A549 (cell line): Measurements from ENCODE around the gene PYGB. TPM values are rescaled to one million over a fixed set of nuclear protein-coding genes. Genes with fewer than 3 reads are reported as not detected.

Experiments
- ATAC-seq, 2 experiments: fragments of 200-7000 bp in 1 of 2; fragments of >200 bp in 1 of 2; cut with Nextera tagmentation in 1 of 2; cut with Tn5 transposase in 1 of 2; 3 replicates each; pipeline versions ENCODE4 v1.8.0 to v1.9.1; 2018 to 2020; ENCODE audit warnings: mild to moderate bottlenecking in 1 of 2, moderate library complexity in 1 of 2
- CTCF ChIA-PET: fragments of 300-600 bp; sonication (Branson Sonifier 250); formaldehyde crosslinking; extraction: SDS; loops from one replicate; lab custom pipeline; 2021; ENCODE audit warnings: antibody characterized with exemption, inconsistent platforms; lab: Yijun Ruan, JAX
- POLR2A ChIA-PET: fragments of 350-600 bp; formaldehyde crosslinking; extraction: SDS; loops from one replicate; lab custom pipeline; 2021; ENCODE audit warnings: antibody characterized with exemption, inconsistent platforms; lab: Yijun Ruan, JAX
- DNase-seq, 2 experiments: peaks; one replicate each; pipeline versions ENCODE4 v3.0.0 to v3.0.0-alpha.2; 2011 to 2016; ENCODE audit warnings: low read depth in 1 of 2, low spot score in 1 of 2
- FAIRE-seq: peaks from 2 replicates; lab custom pipeline; 2011; peaks lifted over from hg19 to GRCh38; lab: Jason Lieb, UNC
- H3K27ac ChIP-seq, 2 experiments: fragments of >200 bp; sonication (Bioruptor Twin); formaldehyde crosslinking; 3 replicates each; pipeline ENCODE4 v1.5.1; 2016 to 2017
- H3K4me1 ChIP-seq: fragments of >200 bp; sonication (Bioruptor Twin); formaldehyde crosslinking; 3 replicates; pipeline ENCODE4 v1.6.1; 2016
- H3K4me2 ChIP-seq: fragments of >200 bp; sonication (Bioruptor Twin); formaldehyde crosslinking; 3 replicates; pipeline ENCODE4 v1.6.1; 2016
- H3K4me3 ChIP-seq: fragments of >200 bp; sonication (Bioruptor Twin); formaldehyde crosslinking; 3 replicates; pipeline ENCODE4 v1.5.1; 2016
- H3K9me3 ChIP-seq: fragments of >200 bp; sonication (Bioruptor Twin); formaldehyde crosslinking; 3 replicates; pipeline ENCODE4 v1.6.1; 2016
- CBX8 ChIP-seq: fragments of 200-600 bp; sonication (generic); IDR thresholded peaks from 2 replicates; pipeline ENCODE4 v1.6.1; 2016
- CTCF ChIP-seq: fragments of >200 bp; sonication (Bioruptor Twin); formaldehyde crosslinking; IDR thresholded peaks from 3 replicates; pipeline ENCODE4 v1.5.1; 2016
- FOSL2 ChIP-seq, 2 experiments: fragments of 450-650 bp in 1 of 2; fragments of >200 bp in 1 of 2; sonication (Bioruptor Twin) in 1 of 2; formaldehyde crosslinking; IDR thresholded peaks; 2 replicates each; pipeline versions ENCODE4 v1.5.0 to v1.6.1; 2016 to 2020; ENCODE audit warnings: mild to moderate bottlenecking in 1 of 2, moderate library complexity in 1 of 2
- HDAC2 ChIP-seq: fragments of 200-600 bp; sonication (generic); IDR thresholded peaks from 2 replicates; pipeline ENCODE4 v1.6.1; 2016
- HOXB13 ChIP-seq: fragments of 250-450 bp; sonication (Bioruptor Pico); IDR thresholded peaks from 2 replicates; pipeline ENCODE4 v1.5.0; 2020; ENCODE audit warnings: low read depth, mild to moderate bottlenecking, moderate library complexity
- HOXB5 ChIP-seq: fragments of 250-450 bp; sonication (Bioruptor Pico); IDR thresholded peaks from 2 replicates; pipeline ENCODE4 v1.5.0; 2020; ENCODE audit warnings: mild to moderate bottlenecking, moderate library complexity
- JUN ChIP-seq, 2 experiments: fragments of >200 bp; sonication (Bioruptor Twin); formaldehyde crosslinking; IDR thresholded peaks; 2 replicates in 1 of 2; 3 replicates in 1 of 2; pipeline ENCODE4 v1.6.1; 2016 to 2017
- JUNB ChIP-seq: fragments of >200 bp; sonication (Bioruptor Twin); formaldehyde crosslinking; IDR thresholded peaks from 2 replicates; pipeline ENCODE4 v1.6.1; 2016
- KDM1A ChIP-seq: fragments of 200-600 bp; sonication (generic); IDR thresholded peaks from 2 replicates; pipeline ENCODE4 v1.6.1; 2016; ENCODE audit warnings: low read depth, mild to moderate bottlenecking
- KDM5A ChIP-seq: fragments of 200-600 bp; sonication (generic); IDR thresholded peaks from 2 replicates; pipeline ENCODE4 v1.6.1; 2016; ENCODE audit warnings: antibody characterized with exemption, mild to moderate bottlenecking
- MAX ChIP-seq: IDR thresholded peaks from 2 replicates; pipeline ENCODE4 v1.6.1; 2012
- NPAS2 ChIP-seq: fragments of 250-450 bp; sonication (Bioruptor Pico); IDR thresholded peaks from 2 replicates; pipeline ENCODE4 v1.8.0; 2022; ENCODE audit warnings: mild to moderate bottlenecking, moderate library complexity, borderline replicate concordance
- NR3C1 ChIP-seq: fragments of >200 bp; sonication (Bioruptor Twin); formaldehyde crosslinking; IDR thresholded peaks from 3 replicates; pipeline ENCODE4 v1.6.1; 2017
- PHF8 ChIP-seq: fragments of 200-600 bp; sonication (generic); IDR thresholded peaks from 2 replicates; pipeline ENCODE4 v1.6.1; 2016; ENCODE audit warnings: low read depth, mild to moderate bottlenecking, antibody characterized with exemption, moderate library complexity, borderline replicate concordance
- POLR2A ChIP-seq: IDR thresholded peaks from 2 replicates; pipeline ENCODE4 v1.6.1; 2012; ENCODE audit warnings: mild to moderate bottlenecking, low read length
- RARB ChIP-seq: fragments of 250-450 bp; sonication (Bioruptor Pico); IDR thresholded peaks from 2 replicates; pipeline ENCODE4 v1.8.0; 2021; ENCODE audit warnings: mild to moderate bottlenecking, moderate library complexity
- RCOR1 ChIP-seq: fragments of 150-350 bp; IDR thresholded peaks from 2 replicates; pipeline ENCODE4 v1.6.1; 2014; ENCODE audit warnings: antibody characterized with exemption, low read length, low read depth
- REST ChIP-seq: fragments of 200-600 bp; sonication (generic); IDR thresholded peaks from 2 replicates; pipeline ENCODE4 v1.6.1; 2016; ENCODE audit warnings: antibody characterized with exemption, mild to moderate bottlenecking, moderate library complexity
- RFX5 ChIP-seq: fragments of 450-650 bp; IDR thresholded peaks from 2 replicates; pipeline ENCODE4 v1.7.1; 2014; ENCODE audit warnings: antibody characterized with exemption, mild to moderate bottlenecking, moderate library complexity
- SMC3 ChIP-seq: fragments of >200 bp; sonication (Bioruptor Twin); formaldehyde crosslinking; IDR thresholded peaks from 3 replicates; pipeline ENCODE4 v1.6.1; 2018; ENCODE audit warnings: inconsistent platforms
- SREBF2 ChIP-seq: fragments of 450-650 bp; IDR thresholded peaks from 2 replicates; pipeline ENCODE4 v1.6.1; 2014; ENCODE audit warnings: mild to moderate bottlenecking, moderate library complexity
- TFCP2L1 ChIP-seq: fragments of 250-450 bp; sonication (Bioruptor Pico); IDR thresholded peaks from 2 replicates; pipeline ENCODE4 v1.5.0; 2021; ENCODE audit warnings: mild to moderate bottlenecking
- TP53 ChIP-seq: fragments of 250-450 bp; sonication (Bioruptor Pico); IDR thresholded peaks from 2 replicates; pipeline ENCODE4 v1.5.0; 2021; ENCODE audit warnings: mild to moderate bottlenecking, moderate library complexity
- USF2 ChIP-seq: fragments of 450-650 bp; IDR thresholded peaks from 2 replicates; pipeline ENCODE4 v1.6.1; 2014; ENCODE audit warnings: antibody characterized with exemption
- ZFP36 ChIP-seq: fragments of 450-650 bp; IDR thresholded peaks from 2 replicates; pipeline ENCODE4 v1.6.1; 2014; ENCODE audit warnings: borderline replicate concordance; ENCODE audit not compliant: partially characterized antibody
- WGBS: methylation state at CpG from one replicate; pipeline ENCODE4 v1.1.6; 2017; ENCODE audit errors: missing lambda C conversion rate; 5-methylcytosine and 5-hydroxymethylcytosine counted together
- polyA plus RNA-seq, 4 experiments: library from polyadenylated mRNA; depleted of rRNA in 3 of 4; stranded (reverse); fragments of >200 nt; fragmentation: RNase III in 1 of 4; extraction: RNeasy Plus Mini Kit Qiagen cat#74134 plus additional on column Dnase treatment in 1 of 4; gene quantifications; 2 replicates in 3 of 4; 3 replicates in 1 of 4; pipeline ENCODE4 v1.2.3, GENCODE V29; 2011 to 2017

The PYGB gene
- polyA plus RNA-seq, 2 of the 4 experiments (the other 2 are of a cell fraction) = 93.2 to 100 TPM

GRCh38 chr20:25203089-25203488 lies 44.8 kb upstream of the PYGB start:
- POLR2A ChIA-PET = interaction anchor here (0.7 to 1.2 kb wide), 2 partner anchors 8 to 44 kb away, joined by 3 to 5 read pairs; partner anchors contain the start of gene ENTPD6
- ATAC-seq = no peak

GRCh38 chr20:25203871-25204320 lies 44.0 kb upstream of the PYGB start:
- H3K27ac ChIP-seq = no peak overlapping the region
- TF ChIP-seq JUNB (no peak), TP53 (CRISPR knock-in tag) (no peak), JUN (IDR thresholded peaks at IDR 0.05) (no peak), NPAS2 (CRISPR knock-in tag) (no peak), FOSL2 (IDR thresholded peaks at IDR 0.05) (no peak), FOSL2 (CRISPR knock-in tag; IDR thresholded peaks at IDR 0.05) (no peak), RCOR1 (no peak), MAX (no peak), RFX5 (no peak), USF2 (no peak), HDAC2 (no peak), PHF8 (no peak), CTCF (no peak), TFCP2L1 (CRISPR knock-in tag) (no peak), CBX8 (no peak), SREBF2 (no peak)
- CTCF ChIA-PET = interaction anchor here (0.9 to 4.9 kb wide), 12 partner anchors 9 to 195 kb away, joined by 3 to 30 read pairs (median 4); partner anchors contain the start of gene ENTPD6
- H3K4me1 ChIP-seq = peaks cover 38% of the 10 kb centered on the region
- no peak for FAIRE-seq
- no peak for DNase-seq
- no peak for ATAC-seq
- no peak overlapping the region for H3K4me3 ChIP-seq
- H3K9me3 ChIP-seq = no peaks in the 10 kb centered on the region
- H3K4me2 ChIP-seq = no peak overlapping the region
- POLR2A ChIA-PET = interaction anchor here (0.7 to 1.2 kb wide), 2 partner anchors 9 to 43 kb away, joined by 3 to 5 read pairs; partner anchors contain the start of gene ENTPD6
- 67% methylated on average over 1 of the region's 1 CpG for WGBS

More at GRCh38 chr20:25203089-25203488, 44.8 kb upstream of the PYGB start:
- Histone ChIP-seq H3K9me3 (no peaks in the 10 kb centered on the region), H3K27ac (no peak overlapping the region), H3K4me3 (no peak overlapping the region), H3K4me1 (peaks cover 33% of the 10 kb centered on the region), H3K4me2 (no peak overlapping the region)
- 45% methylated on average over 2 of the region's 2 CpGs for WGBS
- CTCF ChIA-PET = interaction anchor here (0.6 to 4.9 kb wide), 11 partner anchors 8 to 175 kb away, joined by 3 to 30 read pairs (median 5); partner anchors contain the start of gene ENTPD6
- no peak for DNase-seq
- TF ChIP-seq KDM5A (no peak), HOXB13 (CRISPR knock-in tag) (no peak), POLR2A (no peak), NR3C1 (no peak)
- no peak for FAIRE-seq

- 94% methylated on average over 9 of the region's 9 CpGs for WGBS
- Histone ChIP-seq H3K4me3 (no peak overlapping the region), H3K9me3 (no peaks in the 10 kb centered on the region), H3K4me1 (peaks cover 32% of the 10 kb centered on the region), H3K27ac (peak overlapping the region in 1 of 2 experiments; percentile 9; a peak in 1 of 6 replicates), H3K4me2 (no peak overlapping the region)
- FAIRE-seq (no peak), ATAC-seq (peak in 1 of 2 experiments; percentile 31; a peak in 2 of 6 replicates), DNase-seq (no peak)
- ChIA-PET POLR2A (interaction anchor here (1.2 kb wide), 1 partner anchor 10 kb away, joined by 5 read pairs; the partner anchor contains the start of gene ENTPD6), CTCF (interaction anchor here (0.9 to 4.9 kb wide), 10 partner anchors 9 to 195 kb away, joined by 3 to 30 read pairs (median 4); partner anchors contain the start of gene ENTPD6)
- TF ChIP-seq HOXB5 (CRISPR knock-in tag) = no peak
- no peak for TF ChIP-seq CTCF
- no peak for TF ChIP-seq REST
- no peak for TF ChIP-seq KDM1A
- no peak for TF ChIP-seq ZFP36
- TF ChIP-seq SMC3 = no peak
- TF ChIP-seq RARB = no peak
These were observed 43.2 kb upstream of the PYGB start for GRCh38 chr20:25204550-25205276.
